HG02981 (cell line): ENCODE results near the gene GRIN2D.
"Not testable (repeated sequence)": the region's sequence is repeated elsewhere in the genome, so short reads cannot be mapped to it uniquely, and the experiment has no call there.

Experiments
- ATAC-seq: cut with Tn5 transposase; IDR thresholded peaks from one replicate; pipeline ENCODE4 v1.9.1; 2021; ENCODE audit warnings: mild to moderate bottlenecking, moderate library complexity; ENCODE audit not compliant: unreplicated experiment

GRIN2D gene

GRCh38 chr19:48371367-48371766 lies 22.1 kb upstream of the GRIN2D start:
- no peak for ATAC-seq

- not testable (repeated sequence) for ATAC-seq
These were observed 21.7 kb upstream of the GRIN2D start for GRCh38 chr19:48371771-48372170.

- ATAC-seq = no peak
These were observed 20.6 kb upstream of the GRIN2D start for GRCh38 chr19:48372904-48373303.

GRCh38 chr19:48373567-48373966 lies 19.9 kb upstream of the GRIN2D start:
- no peak for ATAC-seq

DNA sequence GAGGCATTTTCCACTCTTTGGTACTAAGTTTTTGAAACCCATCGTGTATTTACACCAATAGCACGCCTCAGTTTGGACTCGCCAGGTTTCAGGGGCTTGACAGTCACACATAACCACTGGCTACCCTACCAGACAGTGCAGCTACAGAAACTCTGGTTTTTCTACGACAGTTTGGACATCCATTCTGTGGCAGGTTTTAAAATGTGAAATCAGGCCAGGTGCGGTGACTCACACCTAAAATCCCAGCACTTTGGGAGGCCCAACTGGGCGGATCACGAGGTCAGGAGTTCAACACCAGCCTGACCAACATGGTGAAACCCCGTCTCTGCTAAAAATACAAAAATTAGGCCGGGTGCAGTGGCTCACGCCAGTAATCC lies 15.3 kb upstream of the GRIN2D start:
- ATAC-seq = no peak

DNA sequence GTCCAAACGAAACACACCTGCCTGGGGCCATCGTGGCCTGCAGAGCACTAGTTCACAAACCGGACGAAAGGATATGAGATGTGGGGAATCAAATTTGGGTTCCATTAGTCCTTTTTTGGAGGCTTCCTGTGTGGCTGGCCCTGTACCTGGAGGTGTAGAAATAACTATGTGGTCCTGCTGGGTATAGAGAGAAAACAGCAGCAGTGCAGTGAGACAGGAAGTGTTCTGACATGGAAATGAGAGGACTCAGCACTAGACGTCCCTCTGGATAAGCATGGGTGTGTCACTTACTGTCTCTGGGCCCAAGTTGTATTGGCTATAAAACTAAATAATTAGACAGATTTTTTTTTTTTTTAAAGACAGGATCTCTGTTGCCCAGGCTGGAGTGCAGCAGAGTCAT lies 14.4 kb upstream of the GRIN2D start:
- ATAC-seq = no peak

GRCh38 chr19:48381178-48381950 lies 12.1 kb upstream of the GRIN2D start:
- ATAC-seq = no peak

GRCh38 chr19:48382286-48382685 lies 11.2 kb upstream of the GRIN2D start:
- ATAC-seq = no peak

- no peak for ATAC-seq
These were observed 7.9 kb upstream of the GRIN2D start for GRCh38 chr19:48385461-48386087.

- ATAC-seq = no peak
These were observed 6.5 kb upstream of the GRIN2D start for GRCh38 chr19:48386981-48387380.

- no peak for ATAC-seq
These were observed 3.0 kb upstream of the GRIN2D start for GRCh38 chr19:48390188-48391099.

- peak; percentile 60 for ATAC-seq
These were observed 2.1 kb upstream of the GRIN2D start, which contains the start of gene KDELR1 for GRCh38 chr19:48391100-48392005. Gene KDELR1, minus strand, starts transcription at chr19:48391551. Its CDS starts 193 bp downstream, at chr19:48391358.

DNA sequence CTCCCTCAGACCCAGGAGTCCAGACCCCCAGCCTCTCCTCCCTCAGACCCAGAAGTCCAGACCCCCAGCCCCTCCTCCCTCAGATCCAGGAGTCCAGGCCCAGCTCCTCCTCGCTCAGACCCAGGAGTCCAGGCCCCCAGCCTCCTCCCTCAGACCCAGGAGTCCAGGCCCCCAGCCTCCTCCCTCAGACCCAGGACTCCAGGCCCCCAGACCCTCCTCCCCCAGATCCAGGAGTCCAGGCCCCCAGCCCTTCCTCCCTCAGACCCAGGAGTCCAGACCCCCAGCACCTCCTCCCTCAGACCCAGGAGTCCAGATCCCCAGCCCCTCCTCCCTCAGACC lies 1.5 kb upstream of the GRIN2D start:
- ATAC-seq = not testable (repeated sequence)

DNA sequence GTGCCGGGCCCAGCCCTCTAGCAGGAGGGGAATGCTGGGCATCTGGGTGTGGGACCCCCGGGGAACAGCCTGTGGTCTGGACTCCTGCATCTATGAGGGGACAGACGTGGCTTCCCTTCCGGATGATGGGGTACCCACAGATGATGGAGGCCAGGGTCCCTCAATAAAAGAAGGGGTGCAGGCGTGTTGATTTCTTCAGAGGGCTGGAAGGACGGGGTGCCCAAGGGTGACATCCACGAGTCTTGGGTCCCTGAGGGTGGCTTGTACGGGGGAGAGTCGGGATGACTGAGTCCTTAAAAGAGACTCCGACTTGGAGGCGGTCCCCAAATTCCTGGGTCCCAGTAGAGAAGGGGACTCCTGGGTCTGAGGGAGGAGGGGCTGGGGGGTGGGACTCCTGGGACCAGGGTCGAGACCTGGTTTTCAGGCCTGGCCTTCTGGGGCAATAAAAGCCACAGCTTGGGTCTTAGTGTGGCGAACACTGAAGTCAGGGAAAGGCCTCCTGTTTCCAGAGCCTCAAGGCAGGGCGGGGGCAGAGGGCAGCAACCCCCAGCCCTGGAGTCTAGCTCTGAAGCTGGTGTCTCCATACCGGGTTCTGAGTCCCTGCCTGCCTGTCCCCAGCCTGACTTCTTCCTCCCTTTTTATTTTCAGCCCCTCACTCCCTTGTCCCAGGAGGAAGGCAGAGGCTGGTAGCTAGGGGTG lies 459 bp upstream of the GRIN2D start:
- no peak for ATAC-seq

DNA sequence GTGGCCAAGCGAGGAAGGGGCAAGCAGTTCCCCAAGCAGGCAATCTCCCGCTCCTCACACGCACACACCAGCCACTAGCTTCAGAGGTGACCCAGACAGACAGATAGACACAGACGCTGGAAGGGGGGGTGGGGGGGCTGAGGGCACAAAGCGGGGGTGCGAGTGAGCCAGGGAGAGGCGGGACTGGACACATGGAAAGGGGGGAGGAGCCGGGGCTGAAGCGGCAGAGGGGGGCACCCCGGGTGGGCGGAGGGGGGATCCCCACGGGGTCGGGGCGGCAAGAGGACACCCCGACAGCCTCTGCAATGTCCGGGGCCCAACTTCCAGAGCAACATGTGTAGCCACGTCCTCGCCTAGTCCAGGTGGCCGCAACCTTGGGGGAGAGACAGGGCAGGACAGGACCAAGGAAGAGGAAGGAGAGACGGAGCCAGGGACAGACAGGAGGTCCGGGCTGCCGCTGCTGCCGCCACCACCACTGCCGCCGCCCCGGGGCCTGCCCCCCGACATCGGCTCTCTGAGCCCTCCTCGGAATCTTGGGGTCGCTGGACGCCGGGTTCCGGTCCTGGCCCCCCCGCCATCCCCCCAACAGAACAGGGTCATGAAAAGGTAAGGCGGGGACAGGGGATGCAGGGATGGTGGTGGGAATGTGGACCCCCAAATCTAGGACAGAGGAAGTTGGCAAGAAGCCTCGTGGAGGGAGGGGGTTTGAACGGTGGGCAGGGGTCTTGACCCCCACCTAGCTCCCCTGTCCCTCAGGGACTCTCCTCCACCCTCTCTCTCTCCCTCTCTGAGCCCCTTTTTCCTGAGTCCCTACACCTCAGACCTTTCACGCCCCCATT lies 1.1 kb downstream of the GRIN2D start:
- no peak for ATAC-seq

DNA sequence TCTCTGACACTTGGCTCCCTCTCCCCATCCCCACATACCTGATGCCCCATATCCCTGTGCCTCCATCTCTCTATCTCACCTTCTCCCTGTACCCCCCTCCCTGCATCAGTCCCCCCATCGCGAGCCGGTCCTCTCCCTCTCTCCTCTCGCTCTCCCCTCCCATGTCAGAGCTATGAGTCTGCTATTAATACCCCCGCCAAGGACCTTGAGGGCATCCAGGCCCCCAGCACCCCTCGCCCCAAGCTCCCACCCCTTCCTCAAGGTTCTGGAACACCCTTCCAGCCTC lies 1.6 kb downstream of the GRIN2D start:
- ATAC-seq = no peak

GRCh38 chr19:48395499-48395898 lies 2.0 kb downstream of the GRIN2D start:
- no peak for ATAC-seq

DNA sequence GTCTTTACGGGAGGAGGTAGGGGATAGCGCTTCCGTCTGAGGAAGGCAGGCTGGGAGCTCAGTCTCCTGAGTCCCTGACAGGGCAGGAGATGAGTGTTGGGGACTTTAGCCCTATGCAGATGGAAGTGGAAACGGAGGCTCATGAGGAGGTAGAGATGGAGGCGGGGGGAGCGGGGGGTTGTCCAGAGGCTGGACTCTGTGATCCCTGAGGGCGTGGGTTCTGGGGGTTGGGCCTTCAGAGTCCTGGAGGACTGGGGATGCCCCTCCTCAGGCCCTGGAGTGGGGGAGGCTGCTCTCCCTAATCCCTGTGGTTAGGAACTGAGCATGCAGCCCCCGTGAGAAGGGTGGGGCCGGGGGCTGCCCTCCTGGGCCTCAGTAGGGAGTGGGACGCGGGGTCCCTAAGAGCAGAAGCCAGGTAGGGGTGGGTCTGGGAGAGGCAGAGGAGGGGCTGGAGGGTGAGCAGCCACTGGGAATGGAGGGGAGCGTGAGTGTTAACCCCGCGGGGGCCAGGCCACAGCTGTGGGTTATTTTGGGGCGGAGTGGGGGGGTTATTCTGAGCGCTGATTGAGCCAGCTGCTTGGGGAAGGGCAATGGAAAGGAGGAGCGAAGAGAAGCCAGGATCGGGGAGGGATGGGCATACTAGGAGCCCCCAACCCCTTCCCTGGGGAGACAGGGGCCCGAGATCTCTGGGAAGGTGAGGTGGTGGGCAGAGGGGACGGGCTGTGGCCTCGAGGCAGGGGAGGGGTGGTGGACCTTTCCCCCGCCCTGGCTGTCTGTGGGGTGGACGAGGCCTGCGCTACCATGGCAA lies 2.8 kb downstream of the GRIN2D start:
- ATAC-seq = no peak

DNA sequence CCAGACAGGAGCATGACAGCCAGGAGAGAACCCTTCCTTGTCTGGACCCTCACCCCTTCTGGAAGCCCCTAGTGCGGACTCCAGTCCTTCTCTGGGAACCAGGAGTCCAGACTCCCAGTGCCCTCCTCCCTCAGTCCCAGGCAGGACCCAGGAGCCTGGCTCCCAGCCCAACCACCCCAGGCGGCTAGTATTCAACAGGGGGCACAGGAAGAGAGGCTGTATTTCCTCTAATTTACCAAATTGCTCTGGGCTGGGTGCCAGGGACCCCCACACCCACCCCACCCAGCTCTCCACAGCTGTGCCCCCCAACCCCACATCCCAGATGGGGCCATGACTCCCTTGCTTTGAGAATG lies 3.3 kb downstream of the GRIN2D start:
- ATAC-seq = no peak
